WERI-Rb-1 (cell line): Measurements from ENCODE around the gene ZNF839.
"Not testable (repeated sequence)": the region's sequence is repeated elsewhere in the genome, so short reads cannot be mapped to it uniquely, and the experiment has no call there.

Source experiments
- DNase-seq: peaks from one replicate; pipeline ENCODE4 v3.0.0-alpha.2; 2020
- H3K27ac ChIP-seq: fragments of 250-450 bp; sonication (Bioruptor Pico); 2 replicates; pipeline ENCODE4 v1.5.1; 2020; ENCODE audit warnings: mild to moderate bottlenecking, moderate library complexity
- H3K27me3 ChIP-seq: fragments of 250-450 bp; sonication (Bioruptor Pico); 2 replicates; pipeline ENCODE4 v1.5.1; 2021; ENCODE audit warnings: mild to moderate bottlenecking, low read depth, moderate library complexity; ENCODE audit not compliant: insufficient read depth, severe bottlenecking
- H3K36me3 ChIP-seq: fragments of 250-450 bp; sonication (Bioruptor Pico); 2 replicates; pipeline ENCODE4 v1.5.1; 2020; ENCODE audit warnings: mild to moderate bottlenecking, moderate library complexity
- H3K4me3 ChIP-seq: 2 replicates; pipeline ENCODE4 v1.5.1; 2011; ENCODE audit warnings: low read depth, mild to moderate bottlenecking, control low read depth, low read length
- H3K9me3 ChIP-seq: fragments of 250-450 bp; sonication (Bioruptor Pico); 2 replicates; pipeline ENCODE4 v1.5.1; 2021; ENCODE audit warnings: mild to moderate bottlenecking, moderate library complexity; ENCODE audit not compliant: severe bottlenecking
- CTCF ChIP-seq: IDR thresholded peaks from 2 replicates; pipeline ENCODE4 v1.5.1; 2011; ENCODE audit warnings: low read depth, mild to moderate bottlenecking, control low read depth, inconsistent platforms, low read length

Gene ZNF839

GRCh38 chr14:102321456-102322422, 2.2 kb downstream of the ZNF839 start:
- DNase-seq = no peak
- no peak overlapping the region for H3K4me3 ChIP-seq
- H3K9me3 ChIP-seq = no peaks in the 10 kb centered on the region
- no peaks in the 10 kb centered on the region for H3K27me3 ChIP-seq
- no peak overlapping the region for H3K27ac ChIP-seq
- peaks cover 11% of the 10 kb centered on the region for H3K36me3 ChIP-seq
- TF ChIP-seq CTCF = no peak

- no peak overlapping the region for H3K4me3 ChIP-seq
- peak; percentile 59 for DNase-seq
- no peaks in the 10 kb centered on the region for H3K9me3 ChIP-seq
- H3K27ac ChIP-seq = no peak overlapping the region
- no peaks in the 10 kb centered on the region for H3K27me3 ChIP-seq
- TF ChIP-seq CTCF = peak; percentile 71
- H3K36me3 ChIP-seq = peaks cover 11% of the 10 kb centered on the region
Measured at GRCh38 chr14:102323102-102323501, 3.6 kb downstream of the ZNF839 start.

GRCh38 chr14:102325791-102326345, 6.3 kb downstream of the ZNF839 start:
- Histone ChIP-seq H3K9me3 (no peaks in the 10 kb centered on the region), H3K4me3 (no peak overlapping the region), H3K27me3 (no peaks in the 10 kb centered on the region), H3K27ac (no peak overlapping the region), H3K36me3 (peaks cover 11% of the 10 kb centered on the region)
- TF ChIP-seq CTCF = no peak
- DNase-seq = no peak

- Histone ChIP-seq H3K9me3 (no peaks in the 10 kb centered on the region), H3K27ac (no peak overlapping the region), H3K4me3 (no peak overlapping the region), H3K27me3 (no peaks in the 10 kb centered on the region), H3K36me3 (peaks cover 17% of the 10 kb centered on the region)
- no peak for TF ChIP-seq CTCF
- no peak for DNase-seq
Measured at GRCh38 chr14:102326583-102326982, 7.0 kb downstream of the ZNF839 start.

GRCh38 chr14:102329381-102329780, 9.8 kb downstream of the ZNF839 start:
- H3K9me3 ChIP-seq, H3K27me3 ChIP-seq, H3K27ac ChIP-seq, H3K4me3 ChIP-seq, DNase-seq: not testable (repeated sequence)
- H3K36me3 ChIP-seq = peaks cover 23% of the 10 kb centered on the region

GRCh38 chr14:102330806-102331205, 11.3 kb downstream of the ZNF839 start:
- TF ChIP-seq CTCF = no peak
- H3K36me3 ChIP-seq = peaks cover 32% of the 10 kb centered on the region
- no peaks in the 10 kb centered on the region for H3K9me3 ChIP-seq
- no peaks in the 10 kb centered on the region for H3K27me3 ChIP-seq
- no peak overlapping the region for H3K27ac ChIP-seq
- no peak overlapping the region for H3K4me3 ChIP-seq
- DNase-seq = no peak
